GF-D8 (cell line): ENCODE measurements around the gene CAPN11.
"Not testable (repeated sequence)": the region's sequence is repeated elsewhere in the genome, so short reads cannot be mapped to it uniquely, and the experiment has no call there.

Source experiments
- DNase-seq: peaks from one replicate; lab custom pipeline; 2025; lab: John Stamatoyannopoulos, UW

CAPN11 gene

GRCh38 chr6:44131892-44132291, 26.7 kb upstream of the CAPN11 start:
- DNase-seq: no peak

- DNase-seq: no peak
These were observed 26.1 kb upstream of the CAPN11 start for GRCh38 chr6:44132476-44132875.

GRCh38 chr6:44133003-44133931, 25.4 kb upstream of the CAPN11 start:
- DNase-seq: no peak

- no peak for DNase-seq
These were observed 24.5 kb upstream of the CAPN11 start for GRCh38 chr6:44133981-44134711.

GRCh38 chr6:44135173-44135758, 23.4 kb upstream of the CAPN11 start:
- no peak for DNase-seq

GRCh38 chr6:44135875-44136274, 22.7 kb upstream of the CAPN11 start:
- no peak for DNase-seq

- DNase-seq: no peak
These were observed 19.8 kb upstream of the CAPN11 start for GRCh38 chr6:44138717-44139350.

- no peak for DNase-seq
These were observed 19.3 kb upstream of the CAPN11 start for GRCh38 chr6:44139351-44139743.

GRCh38 chr6:44142835-44143234, 15.8 kb upstream of the CAPN11 start:
- DNase-seq: no peak

GRCh38 chr6:44143731-44144130, 14.9 kb upstream of the CAPN11 start:
- DNase-seq: no peak

- not testable (repeated sequence) for DNase-seq
These were observed 14.1 kb upstream of the CAPN11 start for GRCh38 chr6:44144536-44144935.

- DNase-seq: no peak
These were observed 12.8 kb upstream of the CAPN11 start for GRCh38 chr6:44145839-44146238.

GRCh38 chr6:44146685-44147084, 11.9 kb upstream of the CAPN11 start:
- no peak for DNase-seq

GRCh38 chr6:44147256-44147655, 11.4 kb upstream of the CAPN11 start:
- no peak for DNase-seq

GRCh38 chr6:44148306-44148705, 10.3 kb upstream of the CAPN11 start:
- DNase-seq: no peak

- no peak for DNase-seq
These were observed 9.1 kb upstream of the CAPN11 start for GRCh38 chr6:44149369-44150012.

- no peak for DNase-seq
These were observed 8.2 kb upstream of the CAPN11 start for GRCh38 chr6:44150317-44150917.

- DNase-seq: no peak
These were observed 7.1 kb upstream of the CAPN11 start for GRCh38 chr6:44151348-44152108.

- no peak for DNase-seq
These were observed 6.5 kb upstream of the CAPN11 start for GRCh38 chr6:44152109-44152461.

GRCh38 chr6:44152533-44152932, 6.1 kb upstream of the CAPN11 start:
- DNase-seq: no peak

GRCh38 chr6:44154067-44154466, 4.6 kb upstream of the CAPN11 start:
- DNase-seq: no peak
